Right lobe of liver (tissue), 6 donors: ENCODE results near the gene NRP2. TPM values are rescaled to one million over a fixed set of nuclear protein-coding genes. Genes with fewer than 3 reads are reported as not detected.

Source experiments
- ATAC-seq, 4 donors: fragments of 200-7000 bp; cut with Tn5 transposase; one replicate each; pipeline ENCODE4 v1.9.1; 2020; ENCODE audit warnings: mild to moderate bottlenecking in 4 of 4, moderate library complexity in 4 of 4
- DNase-seq, 3 donors: peaks; one replicate each; pipeline ENCODE4 v3.0.0-alpha.2; 2020
- H3K27ac ChIP-seq, 3 donors: fragments of 200-600 bp; one replicate each; pipeline ENCODE4 v1.8.0; 2022
- H3K27me3 ChIP-seq, 2 donors: fragments of 200-600 bp; one replicate each; pipeline ENCODE4 v1.8.0; 2022
- H3K36me3 ChIP-seq, 4 donors: fragments of 200-600 bp; sonication (generic) in 1 of 4; one replicate each; pipeline versions ENCODE4 v1.5.1 to v1.8.0; 2017 to 2022; ENCODE audit warnings: control low read depth in 1 of 4
- H3K4me1 ChIP-seq, 4 donors: fragments of 200-600 bp; sonication (generic) in 1 of 4; one replicate each; pipeline versions ENCODE4 v1.5.1 to v1.8.0; 2017 to 2022; ENCODE audit warnings: control low read depth in 1 of 4
- H3K4me3 ChIP-seq, 3 donors: fragments of 200-600 bp; one replicate each; pipeline ENCODE4 v1.8.0; 2022
- H3K9me3 ChIP-seq, 4 donors: fragments of 200-600 bp; sonication (generic) in 1 of 4; one replicate each; pipeline versions ENCODE4 v1.5.1 to v1.8.0; 2017 to 2022; ENCODE audit warnings: control low read depth in 1 of 4
- POLR2A ChIP-seq: fragments of 450-650 bp; IDR thresholded peaks from one replicate; pipeline ENCODE4 v1.6.1; 2017; ENCODE audit warnings: antibody characterized with exemption, mild to moderate bottlenecking
- WGBS: methylation state at CpG from one replicate; pipeline ENCODE4 v1.1.6; 2018; ENCODE audit warnings: low coverage, low lambda C conversion rate; ENCODE audit not compliant: insufficient coverage; ENCODE audit errors: missing lambda C conversion rate; 5-methylcytosine and 5-hydroxymethylcytosine counted together
- intact Hi-C, 2 donors: fragments of 100-400 bp; cut with DNase I; formaldehyde crosslinking; loops; one replicate each; pipeline versions ENCODE4 v1.11.2 to v1.14.1; 2022
- total RNA-seq, 6 experiments: library from RNA; depleted of rRNA in 2 of 6; stranded (reverse); fragments of >200 nt in 2 of 6; fragmentation: NEBNext Ultra II Directional in 3 of 6; extraction: Animal tissue kit (Norgen Biotek cat#: 25700) in 3 of 6; gene quantifications; one replicate each; pipeline versions ENCODE4 v1.1.0 to v1.2.4, GENCODE V29; 2016 to 2023
- TF ChIP-seq, protein P1 (sequence below), 4 donors: fragments of 200-600 bp in 3 of 4; fragments of 450-650 bp in 1 of 4; IDR thresholded peaks; one replicate each; pipeline versions ENCODE4 v1.5.1 to v1.8.0; 2016 to 2022; ENCODE audit warnings: antibody characterized with exemption in 4 of 4, mild to moderate bottlenecking in 2 of 4
- donor health status: DM: no; HTN: yes; CAD: no.
- donor health status: DM: no; HTN: no; CAD: no.
- donor health status: DM: no; HTN: no; CAD: no.
- donor health status: DM: no; HTN: yes; CAD: no.
- donor health status: DM: no; HTN: yes; CAD: no.

Gene NRP2
- total RNA-seq, 6 experiments from 2014 or later = 5.5 to 23.7 (median 8.6) TPM

DNA sequence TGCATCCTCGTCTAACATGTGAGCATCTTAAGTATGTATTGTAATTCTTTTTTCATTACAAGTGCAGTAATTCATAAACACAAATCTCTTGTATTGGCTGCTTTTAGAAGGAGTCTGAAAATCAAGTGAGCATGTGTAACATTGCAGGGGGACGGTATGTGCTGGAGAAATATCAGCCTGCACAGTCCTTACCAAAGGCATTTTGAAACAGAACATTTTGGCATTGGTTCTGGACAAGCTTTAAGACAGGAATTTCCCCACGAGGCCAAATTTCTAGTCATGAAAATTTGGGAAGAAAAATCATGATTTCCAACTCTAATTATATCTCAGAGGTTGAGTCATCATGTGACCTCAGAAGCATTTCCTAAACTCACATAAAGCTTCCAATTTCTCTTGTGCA, 24.7 kb upstream of the NRP2 start:
- no peak for ATAC-seq

DNA sequence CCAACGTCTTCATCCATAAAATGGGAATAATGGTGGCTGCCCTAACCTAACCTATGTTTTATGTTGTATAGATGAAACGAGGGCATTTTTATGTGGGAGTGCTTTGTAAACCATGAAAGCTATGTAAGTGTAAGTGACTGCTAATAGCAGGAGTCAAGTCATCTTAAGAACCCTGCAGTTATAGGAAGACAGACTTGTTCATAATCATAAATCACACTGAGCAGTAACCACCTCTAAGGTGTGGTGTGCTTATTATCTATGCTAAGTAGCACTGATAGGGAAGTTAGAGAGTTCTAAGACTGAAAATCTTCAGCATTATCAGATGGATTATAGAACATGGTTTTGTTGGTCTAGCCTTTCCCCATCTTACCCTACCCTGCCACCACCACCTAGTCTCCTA, 24.2 kb upstream of the NRP2 start:
- no peaks in the 10 kb centered on the region for H3K4me1 ChIP-seq
- TF ChIP-seq, protein P1, sequence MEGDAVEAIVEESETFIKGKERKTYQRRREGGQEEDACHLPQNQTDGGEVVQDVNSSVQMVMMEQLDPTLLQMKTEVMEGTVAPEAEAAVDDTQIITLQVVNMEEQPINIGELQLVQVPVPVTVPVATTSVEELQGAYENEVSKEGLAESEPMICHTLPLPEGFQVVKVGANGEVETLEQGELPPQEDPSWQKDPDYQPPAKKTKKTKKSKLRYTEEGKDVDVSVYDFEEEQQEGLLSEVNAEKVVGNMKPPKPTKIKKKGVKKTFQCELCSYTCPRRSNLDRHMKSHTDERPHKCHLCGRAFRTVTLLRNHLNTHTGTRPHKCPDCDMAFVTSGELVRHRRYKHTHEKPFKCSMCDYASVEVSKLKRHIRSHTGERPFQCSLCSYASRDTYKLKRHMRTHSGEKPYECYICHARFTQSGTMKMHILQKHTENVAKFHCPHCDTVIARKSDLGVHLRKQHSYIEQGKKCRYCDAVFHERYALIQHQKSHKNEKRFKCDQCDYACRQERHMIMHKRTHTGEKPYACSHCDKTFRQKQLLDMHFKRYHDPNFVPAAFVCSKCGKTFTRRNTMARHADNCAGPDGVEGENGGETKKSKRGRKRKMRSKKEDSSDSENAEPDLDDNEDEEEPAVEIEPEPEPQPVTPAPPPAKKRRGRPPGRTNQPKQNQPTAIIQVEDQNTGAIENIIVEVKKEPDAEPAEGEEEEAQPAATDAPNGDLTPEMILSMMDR (IDR thresholded peaks at IDR 0.05) = no peak
- TF ChIP-seq POLR2A = no peak
- no peak overlapping the region for H3K4me3 ChIP-seq
- H3K27me3 ChIP-seq = no peaks in the 10 kb centered on the region
- no peak overlapping the region for H3K27ac ChIP-seq
- intact Hi-C loops = no loop called here
- no peaks in the 10 kb centered on the region for H3K36me3 ChIP-seq
- 31% methylated on average over 2 of the region's 2 CpGs for WGBS
- H3K9me3 ChIP-seq = no peaks in the 10 kb centered on the region
- DNase-seq = no peak
- ATAC-seq = no peak

More for the DNA sequence above, 24.7 kb upstream of the NRP2 start:
- Histone ChIP-seq H3K4me1 (no peaks in the 10 kb centered on the region), H3K4me3 (no peak overlapping the region), H3K27me3 (no peaks in the 10 kb centered on the region), H3K36me3 (no peaks in the 10 kb centered on the region), H3K27ac (no peak overlapping the region), H3K9me3 (no peaks in the 10 kb centered on the region)
- no peak for DNase-seq
- 40% methylated on average over 3 of the region's 3 CpGs for WGBS
- intact Hi-C loops = no loop called here
- TF ChIP-seq POLR2A = no peak
- TF ChIP-seq, protein P1 (IDR thresholded peaks at IDR 0.05) = no peak

DNA sequence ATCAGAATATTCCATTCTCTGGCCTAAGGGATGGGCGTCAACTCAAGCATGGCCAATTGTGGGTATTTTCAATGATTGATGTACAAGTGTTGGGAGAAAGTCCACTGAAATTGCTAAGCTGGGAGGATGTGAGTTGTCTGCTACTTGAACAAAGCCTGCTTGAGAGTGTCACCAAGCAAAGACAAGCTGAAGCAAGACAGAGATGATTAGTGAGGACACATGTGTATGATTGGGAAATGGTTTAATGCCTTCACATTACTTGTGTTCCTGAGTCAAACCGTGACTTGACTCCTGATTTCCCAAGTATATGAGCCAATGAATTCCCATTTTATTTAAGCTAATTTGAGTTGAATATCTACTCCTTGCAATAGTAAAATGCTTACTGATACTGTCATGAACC, 23.7 kb upstream of the NRP2 start:
- ATAC-seq (no peak), DNase-seq (no peak)
- no peak overlapping the region for H3K27ac ChIP-seq
- no peaks in the 10 kb centered on the region for H3K27me3 ChIP-seq
- H3K36me3 ChIP-seq = no peaks in the 10 kb centered on the region
- intact Hi-C loops = no loop called here
- H3K9me3 ChIP-seq = no peaks in the 10 kb centered on the region
- no peaks in the 10 kb centered on the region for H3K4me1 ChIP-seq
- 87% methylated on average over 2 of the region's 2 CpGs for WGBS
- no peak overlapping the region for H3K4me3 ChIP-seq
- TF ChIP-seq, protein P1 (IDR thresholded peaks at IDR 0.05) = no peak
- no peak for TF ChIP-seq POLR2A

DNA sequence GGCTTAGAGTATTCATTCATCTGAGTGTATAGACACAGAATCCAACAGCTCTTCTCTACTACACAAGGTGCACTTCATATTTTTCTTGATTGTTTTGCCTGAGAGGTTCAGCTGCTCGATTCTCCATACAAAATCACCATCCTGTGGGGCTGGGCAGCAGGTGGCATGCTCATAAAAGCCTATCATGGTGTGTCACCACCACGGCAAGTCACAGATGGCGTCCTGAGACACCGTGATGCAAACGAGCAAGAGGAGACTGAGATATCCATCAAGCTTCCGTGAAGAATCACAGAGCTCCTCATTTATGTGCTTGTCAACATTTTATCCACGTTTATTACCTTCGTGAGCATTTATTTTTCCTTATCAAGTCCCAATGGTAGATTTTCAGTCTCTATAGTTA, 22.4 kb upstream of the NRP2 start:
- WGBS = 79% methylated on average over 7 of the region's 8 CpGs
- no peaks in the 10 kb centered on the region for H3K9me3 ChIP-seq
- no peaks in the 10 kb centered on the region for H3K27me3 ChIP-seq
- no peaks in the 10 kb centered on the region for H3K36me3 ChIP-seq
- intact Hi-C loops = no loop called here
- no peak overlapping the region for H3K4me3 ChIP-seq
- no peak overlapping the region for H3K27ac ChIP-seq
- ATAC-seq = no peak
- TF ChIP-seq, protein P1 (IDR thresholded peaks at IDR 0.05) = no peak
- TF ChIP-seq POLR2A = no peak
- DNase-seq = no peak
- no peaks in the 10 kb centered on the region for H3K4me1 ChIP-seq

DNA sequence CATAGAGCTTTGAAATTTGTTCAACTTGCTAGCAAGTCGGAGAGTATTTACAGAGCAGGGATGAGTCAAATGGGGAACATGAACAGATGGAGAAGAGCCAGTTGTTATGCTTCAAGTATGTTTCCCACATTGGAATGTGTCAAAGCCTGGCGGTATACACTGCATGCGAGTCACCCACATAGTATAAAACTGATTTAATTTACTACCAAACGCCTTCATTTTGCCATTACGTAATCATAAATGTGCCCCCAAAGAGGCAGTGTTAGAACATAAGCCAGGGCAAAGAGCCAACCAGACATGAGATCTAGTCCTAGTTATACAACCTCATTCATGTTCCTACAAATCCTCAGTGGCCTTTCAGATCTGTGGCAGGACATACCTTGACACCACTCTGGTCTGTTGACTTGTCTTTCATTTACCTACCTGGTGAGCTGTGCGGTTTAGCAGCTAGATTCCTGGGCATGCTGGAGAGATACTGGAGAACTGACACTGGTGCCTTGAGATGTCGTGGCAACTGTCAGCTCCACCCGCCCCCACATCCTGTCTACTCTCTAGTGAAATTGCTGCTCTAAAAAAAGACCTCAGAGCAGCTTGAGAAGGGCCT, 21.7 kb upstream of the NRP2 start:
- no peak overlapping the region for H3K27ac ChIP-seq
- no peaks in the 10 kb centered on the region for H3K27me3 ChIP-seq
- no peaks in the 10 kb centered on the region for H3K9me3 ChIP-seq
- no peak overlapping the region for H3K4me3 ChIP-seq
- intact Hi-C loops = no loop called here
- H3K4me1 ChIP-seq = no peaks in the 10 kb centered on the region
- DNase-seq = no peak
- no peaks in the 10 kb centered on the region for H3K36me3 ChIP-seq
- ATAC-seq = no peak
- WGBS = 61% methylated on average over 7 of the region's 8 CpGs
- TF ChIP-seq POLR2A = no peak
- TF ChIP-seq, protein P1 (IDR thresholded peaks at IDR 0.05) = no peak
